GM12892 (cell line): ENCODE data around the gene ACSL5.

ENCODE experiments used
- POLR2A ChIP-seq: IDR thresholded peaks from 2 replicates; pipeline ENCODE4 v1.6.1; 2011; ENCODE audit warnings: low read depth, low read length, control low read depth
- TAF1 ChIP-seq: IDR thresholded peaks from 2 replicates; pipeline ENCODE4 v1.6.1; 2011; ENCODE audit warnings: low read depth, mild to moderate bottlenecking, control low read depth, low read length, borderline replicate concordance

GRCh38 chr10:112366992-112367391 is 6.9 kb upstream of the ACSL5 start:
- TF ChIP-seq POLR2A (no peak), TAF1 (no peak)
